ENCODE data around the gene BLOC1S3. TPM values are rescaled to one million over a fixed set of nuclear protein-coding genes. Genes with fewer than 3 reads are reported as not detected.

BLOC1S3 gene
- total and polyA plus RNA-seq, 2 of the 13 experiments (the other 11 are each of a cell fraction or from before 2014, with no cell fraction given): 4.3 to 4.8 TPM

DNA sequence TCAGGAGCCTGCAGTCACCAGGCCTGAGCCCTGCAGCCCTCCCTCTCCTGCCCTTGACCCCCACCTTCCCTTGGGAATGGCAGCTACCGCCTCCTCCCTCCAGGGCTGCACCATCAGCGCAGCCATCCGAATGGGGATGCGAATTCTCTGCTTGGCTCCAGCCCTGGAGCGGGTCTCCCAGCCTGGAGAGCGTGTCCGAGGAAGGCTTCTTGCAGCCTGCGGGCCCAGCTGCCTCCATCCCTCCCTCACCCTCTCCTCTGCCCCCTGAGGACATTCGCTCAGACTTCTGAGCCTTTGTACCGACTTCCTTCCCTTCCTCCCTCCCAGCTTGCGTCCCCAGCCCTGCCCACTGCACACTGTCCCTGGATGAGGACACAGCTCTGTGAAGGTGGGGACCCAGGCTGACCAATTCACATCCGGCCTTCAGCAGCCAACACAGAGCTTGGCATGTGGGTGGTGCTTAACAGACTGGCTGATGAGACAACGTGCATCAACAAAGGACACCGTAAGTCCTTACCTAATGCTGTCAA is 11.8 kb upstream of the BLOC1S3 start (continued):
- TF ChIP-seq, protein P1, sequence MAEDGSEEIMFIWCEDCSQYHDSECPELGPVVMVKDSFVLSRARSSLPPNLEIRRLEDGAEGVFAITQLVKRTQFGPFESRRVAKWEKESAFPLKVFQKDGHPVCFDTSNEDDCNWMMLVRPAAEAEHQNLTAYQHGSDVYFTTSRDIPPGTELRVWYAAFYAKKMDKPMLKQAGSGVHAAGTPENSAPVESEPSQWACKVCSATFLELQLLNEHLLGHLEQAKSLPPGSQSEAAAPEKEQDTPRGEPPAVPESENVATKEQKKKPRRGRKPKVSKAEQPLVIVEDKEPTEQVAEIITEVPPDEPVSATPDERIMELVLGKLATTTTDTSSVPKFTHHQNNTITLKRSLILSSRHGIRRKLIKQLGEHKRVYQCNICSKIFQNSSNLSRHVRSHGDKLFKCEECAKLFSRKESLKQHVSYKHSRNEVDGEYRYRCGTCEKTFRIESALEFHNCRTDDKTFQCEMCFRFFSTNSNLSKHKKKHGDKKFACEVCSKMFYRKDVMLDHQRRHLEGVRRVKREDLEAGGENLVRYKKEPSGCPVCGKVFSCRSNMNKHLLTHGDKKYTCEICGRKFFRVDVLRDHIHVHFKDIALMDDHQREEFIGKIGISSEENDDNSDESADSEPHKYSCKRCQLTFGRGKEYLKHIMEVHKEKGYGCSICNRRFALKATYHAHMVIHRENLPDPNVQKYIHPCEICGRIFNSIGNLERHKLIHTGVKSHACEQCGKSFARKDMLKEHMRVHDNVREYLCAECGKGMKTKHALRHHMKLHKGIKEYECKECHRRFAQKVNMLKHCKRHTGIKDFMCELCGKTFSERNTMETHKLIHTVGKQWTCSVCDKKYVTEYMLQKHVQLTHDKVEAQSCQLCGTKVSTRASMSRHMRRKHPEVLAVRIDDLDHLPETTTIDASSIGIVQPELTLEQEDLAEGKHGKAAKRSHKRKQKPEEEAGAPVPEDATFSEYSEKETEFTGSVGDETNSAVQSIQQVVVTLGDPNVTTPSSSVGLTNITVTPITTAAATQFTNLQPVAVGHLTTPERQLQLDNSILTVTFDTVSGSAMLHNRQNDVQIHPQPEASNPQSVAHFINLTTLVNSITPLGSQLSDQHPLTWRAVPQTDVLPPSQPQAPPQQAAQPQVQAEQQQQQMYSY (CRISPR knock-in tag; IDR thresholded peaks at IDR 0.05): no peak
- TF ChIP-seq PPARG (CRISPR knock-in tag; conservative IDR thresholded peaks at IDR 0.05) (no peak), KDM5A (IDR thresholded peaks at IDR 0.05; ENCODE audit: borderline replicate concordance, low read length) (no peak), ZNF235 (CRISPR knock-in tag; IDR thresholded peaks at IDR 0.05; ENCODE audit: borderline replicate concordance) (no peak), CHCHD3 (CRISPR knock-in tag; IDR thresholded peaks at IDR 0.05) (no peak), SIX1 (CRISPR knock-in tag; IDR thresholded peaks at IDR 0.05; ENCODE audit: borderline replicate concordance) (no peak), HNRNPH1 (optimal IDR thresholded peaks at IDR 0.05; ENCODE audit: low read depth, low read length) (no peak), ZNF431 (CRISPR knock-in tag; IDR thresholded peaks at IDR 0.05; ENCODE audit: borderline replicate concordance, low read depth) (no peak), SALL1 (CRISPR knock-in tag; IDR thresholded peaks at IDR 0.05) (peak; percentile 51), RBAK (CRISPR knock-in tag; IDR thresholded peaks at IDR 0.05) (no peak)
- TF ChIP-seq, protein P2, sequence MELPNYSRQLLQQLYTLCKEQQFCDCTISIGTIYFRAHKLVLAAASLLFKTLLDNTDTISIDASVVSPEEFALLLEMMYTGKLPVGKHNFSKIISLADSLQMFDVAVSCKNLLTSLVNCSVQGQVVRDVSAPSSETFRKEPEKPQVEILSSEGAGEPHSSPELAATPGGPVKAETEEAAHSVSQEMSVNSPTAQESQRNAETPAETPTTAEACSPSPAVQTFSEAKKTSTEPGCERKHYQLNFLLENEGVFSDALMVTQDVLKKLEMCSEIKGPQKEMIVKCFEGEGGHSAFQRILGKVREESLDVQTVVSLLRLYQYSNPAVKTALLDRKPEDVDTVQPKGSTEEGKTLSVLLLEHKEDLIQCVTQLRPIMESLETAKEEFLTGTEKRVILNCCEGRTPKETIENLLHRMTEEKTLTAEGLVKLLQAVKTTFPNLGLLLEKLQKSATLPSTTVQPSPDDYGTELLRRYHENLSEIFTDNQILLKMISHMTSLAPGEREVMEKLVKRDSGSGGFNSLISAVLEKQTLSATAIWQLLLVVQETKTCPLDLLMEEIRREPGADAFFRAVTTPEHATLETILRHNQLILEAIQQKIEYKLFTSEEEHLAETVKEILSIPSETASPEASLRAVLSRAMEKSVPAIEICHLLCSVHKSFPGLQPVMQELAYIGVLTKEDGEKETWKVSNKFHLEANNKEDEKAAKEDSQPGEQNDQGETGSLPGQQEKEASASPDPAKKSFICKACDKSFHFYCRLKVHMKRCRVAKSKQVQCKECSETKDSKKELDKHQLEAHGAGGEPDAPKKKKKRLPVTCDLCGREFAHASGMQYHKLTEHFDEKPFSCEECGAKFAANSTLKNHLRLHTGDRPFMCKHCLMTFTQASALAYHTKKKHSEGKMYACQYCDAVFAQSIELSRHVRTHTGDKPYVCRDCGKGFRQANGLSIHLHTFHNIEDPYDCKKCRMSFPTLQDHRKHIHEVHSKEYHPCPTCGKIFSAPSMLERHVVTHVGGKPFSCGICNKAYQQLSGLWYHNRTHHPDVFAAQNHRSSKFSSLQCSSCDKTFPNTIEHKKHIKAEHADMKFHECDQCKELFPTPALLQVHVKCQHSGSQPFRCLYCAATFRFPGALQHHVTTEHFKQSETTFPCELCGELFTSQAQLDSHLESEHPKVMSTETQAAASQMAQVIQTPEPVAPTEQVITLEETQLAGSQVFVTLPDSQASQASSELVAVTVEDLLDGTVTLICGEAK (IDR thresholded peaks at IDR 0.05): no peak
- TF ChIP-seq, protein P2 (CRISPR knock-in tag; IDR thresholded peaks at IDR 0.05): no peak
- TF ChIP-seq, protein P3, sequence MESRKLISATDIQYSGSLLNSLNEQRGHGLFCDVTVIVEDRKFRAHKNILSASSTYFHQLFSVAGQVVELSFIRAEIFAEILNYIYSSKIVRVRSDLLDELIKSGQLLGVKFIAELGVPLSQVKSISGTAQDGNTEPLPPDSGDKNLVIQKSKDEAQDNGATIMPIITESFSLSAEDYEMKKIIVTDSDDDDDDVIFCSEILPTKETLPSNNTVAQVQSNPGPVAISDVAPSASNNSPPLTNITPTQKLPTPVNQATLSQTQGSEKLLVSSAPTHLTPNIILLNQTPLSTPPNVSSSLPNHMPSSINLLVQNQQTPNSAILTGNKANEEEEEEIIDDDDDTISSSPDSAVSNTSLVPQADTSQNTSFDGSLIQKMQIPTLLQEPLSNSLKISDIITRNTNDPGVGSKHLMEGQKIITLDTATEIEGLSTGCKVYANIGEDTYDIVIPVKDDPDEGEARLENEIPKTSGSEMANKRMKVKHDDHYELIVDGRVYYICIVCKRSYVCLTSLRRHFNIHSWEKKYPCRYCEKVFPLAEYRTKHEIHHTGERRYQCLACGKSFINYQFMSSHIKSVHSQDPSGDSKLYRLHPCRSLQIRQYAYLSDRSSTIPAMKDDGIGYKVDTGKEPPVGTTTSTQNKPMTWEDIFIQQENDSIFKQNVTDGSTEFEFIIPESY (CRISPR knock-in tag; IDR thresholded peaks at IDR 0.05): no peak
- TF ChIP-seq, protein P4, sequence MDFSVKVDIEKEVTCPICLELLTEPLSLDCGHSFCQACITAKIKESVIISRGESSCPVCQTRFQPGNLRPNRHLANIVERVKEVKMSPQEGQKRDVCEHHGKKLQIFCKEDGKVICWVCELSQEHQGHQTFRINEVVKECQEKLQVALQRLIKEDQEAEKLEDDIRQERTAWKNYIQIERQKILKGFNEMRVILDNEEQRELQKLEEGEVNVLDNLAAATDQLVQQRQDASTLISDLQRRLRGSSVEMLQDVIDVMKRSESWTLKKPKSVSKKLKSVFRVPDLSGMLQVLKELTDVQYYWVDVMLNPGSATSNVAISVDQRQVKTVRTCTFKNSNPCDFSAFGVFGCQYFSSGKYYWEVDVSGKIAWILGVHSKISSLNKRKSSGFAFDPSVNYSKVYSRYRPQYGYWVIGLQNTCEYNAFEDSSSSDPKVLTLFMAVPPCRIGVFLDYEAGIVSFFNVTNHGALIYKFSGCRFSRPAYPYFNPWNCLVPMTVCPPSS (IDR thresholded peaks at IDR 0.05): no peak

Data from HepG2 (cell line).